ENCODE measurements around the gene ACADVL. TPM values are rescaled to one million over a fixed set of nuclear protein-coding genes. Genes with fewer than 3 reads are reported as not detected.

ACADVL gene
- total and polyA plus RNA-seq, 2 donors (not counting 1 experiment from before 2014, with no cell fraction given), result 640 to 696 TPM

DNA sequence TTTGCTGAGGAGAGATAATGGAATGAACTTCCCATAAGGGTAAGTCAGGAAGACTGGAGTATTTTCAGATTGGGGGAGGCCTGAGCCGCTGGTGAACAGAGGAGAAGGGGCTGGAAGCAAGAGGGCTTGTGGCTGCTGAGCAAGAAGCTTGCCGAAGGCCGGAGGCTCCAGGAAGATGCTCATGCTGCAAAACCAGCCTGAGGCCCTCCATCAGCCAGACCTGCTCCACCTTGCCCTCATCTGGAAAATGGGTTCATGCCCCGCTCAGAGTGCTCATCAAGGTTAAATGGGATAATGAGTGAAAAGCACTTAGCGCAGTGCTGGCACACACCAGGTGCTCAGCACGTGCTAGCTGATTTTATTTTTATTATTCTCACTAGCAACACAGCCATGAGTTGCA is 35.1 kb upstream of the ACADVL start:
- Histone ChIP-seq H2AFZ (ENCODE audit: insufficient read depth, low read depth, low read length, poor library complexity, severe bottlenecking) (no peak overlapping the region), H3K9ac (ENCODE audit: low read length) (no peak overlapping the region), H3K79me2 (ENCODE audit: control insufficient read depth, insufficient read depth, low read length) (no peaks in the 10 kb centered on the region), H3K4me3 (ENCODE audit: control extremely low read depth in 1 of 5, extremely low read depth in 1 of 5, insufficient read depth in 1 of 5, low read depth in 2 of 5, low read length in 4 of 5) (no peak overlapping the region), H3K27ac (ENCODE audit: low read length in 2 of 2) (no peak overlapping the region), H4K20me1 (ENCODE audit: control insufficient read depth, insufficient read depth, low read length, poor library complexity, severe bottlenecking) (no peaks in the 10 kb centered on the region), H3K4me1 (ENCODE audit: control insufficient read depth in 2 of 2, insufficient read depth in 2 of 2, low read length in 2 of 2) (no peaks in the 10 kb centered on the region), H3K27me3 (replicated peaks in 1 of 4; ENCODE audit: control extremely low read depth in 1 of 4, control insufficient read depth in 3 of 4, insufficient read depth in 4 of 4, low read length in 3 of 4) (no peaks in the 10 kb centered on the region), H3K9me3 (ENCODE audit: control extremely low read depth in 1 of 3, control insufficient read depth in 2 of 3, insufficient read depth in 1 of 3, low read length in 2 of 3) (no peaks in the 10 kb centered on the region), H3K4me2 (replicated peaks; ENCODE audit: low read depth, low read length, poor library complexity, severe bottlenecking) (no peak overlapping the region), H3K36me3 (replicated peaks in 1 of 2; ENCODE audit: control extremely low read depth in 1 of 2, control insufficient read depth in 1 of 2, extremely low read depth in 1 of 2, insufficient read depth in 2 of 2, low read length in 1 of 2) (no peaks in the 10 kb centered on the region)
- WGBS (ENCODE audit: insufficient coverage), result 90% methylated on average over 3 of the region's 6 CpGs
- ChIA-PET POLR2A (interaction anchor here (0.5 to 1.0 kb wide), 2 partner anchors 20 to 368 kb away, joined by 3 to 6 read pairs; no protein-coding TSS in a partner anchor), CTCF (interaction anchor here (0.6 to 1.0 kb wide), 2 partner anchors 165 to 201 kb away, joined by 3 read pairs; no protein-coding TSS in a partner anchor)
- H3K4me1 Mint-ChIP-seq, result peaks cover 3% of the 10 kb centered on the region
- intact Hi-C loops (cut with micrococcal nuclease), result no loop called here
- H3K9me3 Mint-ChIP-seq (ENCODE audit: insufficient read depth), result no peaks in the 10 kb centered on the region
- DNase-seq, result no peak
- no peak overlapping the region for H3K27ac Mint-ChIP-seq
- H3K27me3 Mint-ChIP-seq, result peaks cover 8% of the 10 kb centered on the region
- TF ChIP-seq CTCF (IDR thresholded peaks at IDR 0.05), result no peak
- TF ChIP-seq EZH2 (IDR thresholded peaks at IDR 0.05; ENCODE audit: borderline replicate concordance, insufficient read depth, low read depth, low read length, poor library complexity, severe bottlenecking), result no peak
- no peak overlapping the region for H3K4me3 Mint-ChIP-seq
- no peak for ATAC-seq (ENCODE audit: low read depth)

GRCh38 chr17:7186241-7186640 is 33.5 kb upstream of the ACADVL start:
- ChIA-PET CTCF (interaction anchor here (1.1 to 1.7 kb wide), 3 partner anchors 9 to 140 kb away, joined by 3 to 11 read pairs (median 6); no protein-coding TSS in a partner anchor), POLR2A (interaction anchor here (0.6 kb wide), 1 partner anchor 54 kb away, joined by 4 read pairs; no protein-coding TSS in a partner anchor)
- Histone ChIP-seq H3K9ac (ENCODE audit: low read length) (no peak overlapping the region), H2AFZ (ENCODE audit: insufficient read depth, low read depth, low read length, poor library complexity, severe bottlenecking) (no peak overlapping the region), H3K27ac (ENCODE audit: low read length in 2 of 2) (no peak overlapping the region), H3K9me3 (ENCODE audit: control extremely low read depth in 1 of 3, control insufficient read depth in 2 of 3, insufficient read depth in 1 of 3, low read length in 2 of 3) (no peaks in the 10 kb centered on the region), H3K79me2 (ENCODE audit: control insufficient read depth, insufficient read depth, low read length) (no peaks in the 10 kb centered on the region), H3K36me3 (replicated peaks in 1 of 2; ENCODE audit: control extremely low read depth in 1 of 2, control insufficient read depth in 1 of 2, extremely low read depth in 1 of 2, insufficient read depth in 2 of 2, low read length in 1 of 2) (no peaks in the 10 kb centered on the region), H3K4me2 (replicated peaks; ENCODE audit: low read depth, low read length, poor library complexity, severe bottlenecking) (no peak overlapping the region), H3K4me1 (ENCODE audit: control insufficient read depth in 2 of 2, insufficient read depth in 2 of 2, low read length in 2 of 2) (no peaks in the 10 kb centered on the region), H3K4me3 (ENCODE audit: control extremely low read depth in 1 of 5, extremely low read depth in 1 of 5, insufficient read depth in 1 of 5, low read depth in 2 of 5, low read length in 4 of 5) (no peak overlapping the region), H3K27me3 (replicated peaks in 1 of 4; ENCODE audit: control extremely low read depth in 1 of 4, control insufficient read depth in 3 of 4, insufficient read depth in 4 of 4, low read length in 3 of 4) (no peaks in the 10 kb centered on the region), H4K20me1 (ENCODE audit: control insufficient read depth, insufficient read depth, low read length, poor library complexity, severe bottlenecking) (no peaks in the 10 kb centered on the region)
- TF ChIP-seq CTCF (IDR thresholded peaks at IDR 0.05) (no peak), EZH2 (IDR thresholded peaks at IDR 0.05; ENCODE audit: borderline replicate concordance, insufficient read depth, low read depth, low read length, poor library complexity, severe bottlenecking) (no peak)
- Mint-ChIP-seq H3K27ac (no peak overlapping the region), H3K27me3 (peaks cover 8% of the 10 kb centered on the region), H3K4me1 (peaks cover 3% of the 10 kb centered on the region), H3K4me3 (no peak overlapping the region), H3K9me3 (ENCODE audit: insufficient read depth) (no peaks in the 10 kb centered on the region)
- WGBS (ENCODE audit: insufficient coverage), result 65% methylated on average over 5 of the region's 7 CpGs
- ATAC-seq (ENCODE audit: low read depth) (no peak), DNase-seq (peak; percentile 16)
- intact Hi-C loops (cut with micrococcal nuclease), result no loop called here

All from B cell (primary cell).